Stimulated activated CD4-positive, alpha-beta T cell treated with anti-CD3 and anti-CD28 coated beads, Interleukin-1b, Interleukin-23, amount 100 ng/mL, for 4 hours (primary cell): ENCODE results near the gene TBCEL.

Experiments
- DNase-seq, 2 donors: peaks; one replicate each; pipeline ENCODE4 v3.0.0-alpha.2; 2020; ENCODE audit warnings: low read depth in 2 of 2

TBCEL gene

DNA sequence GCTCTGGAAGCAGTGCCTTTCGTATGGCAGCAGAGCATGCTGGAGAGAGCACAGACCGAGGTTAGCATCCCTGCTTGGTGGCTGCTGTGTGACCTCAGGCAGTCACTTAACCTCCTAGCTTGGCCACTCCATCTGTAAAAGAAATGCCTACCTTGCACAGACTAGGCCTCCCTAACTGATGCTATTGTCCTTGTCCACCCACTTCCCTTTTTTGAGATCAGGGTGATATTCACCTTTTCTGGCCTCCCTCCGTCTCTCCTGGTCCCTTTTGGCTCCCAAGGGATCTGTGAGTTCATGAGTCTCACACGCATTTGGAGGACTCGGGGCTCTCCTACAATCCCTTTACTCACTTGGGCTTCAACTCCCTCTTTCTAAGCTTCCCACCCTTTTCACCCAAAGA lies 114.4 kb downstream of the TBCEL start:
- no peak for DNase-seq

DNA sequence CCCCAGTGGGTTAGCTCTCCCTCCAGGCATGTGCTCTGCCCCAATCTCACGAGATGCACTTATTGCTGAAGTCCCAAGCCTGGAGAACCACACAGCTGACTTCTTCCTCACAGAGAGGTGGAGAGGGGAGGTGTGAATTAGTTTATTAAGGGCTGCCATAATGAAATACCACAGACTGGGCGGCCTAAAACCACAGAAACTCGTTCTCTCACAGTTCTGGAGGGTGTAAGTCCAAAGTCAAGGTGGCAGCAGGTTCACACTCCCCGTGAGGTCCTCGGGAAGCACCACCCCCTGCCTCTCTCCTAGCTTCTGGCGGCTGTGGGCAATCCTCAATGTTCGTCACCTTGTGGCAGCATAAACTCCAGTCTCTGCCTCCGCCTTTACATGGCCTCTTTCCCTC lies 116.5 kb downstream of the TBCEL start:
- DNase-seq: no peak
